ENCODE data around the gene CREBRF.
"Not testable (repeated sequence)": the region's sequence is repeated elsewhere in the genome, so short reads cannot be mapped to it uniquely, and the experiment has no call there.

Gene CREBRF

DNA sequence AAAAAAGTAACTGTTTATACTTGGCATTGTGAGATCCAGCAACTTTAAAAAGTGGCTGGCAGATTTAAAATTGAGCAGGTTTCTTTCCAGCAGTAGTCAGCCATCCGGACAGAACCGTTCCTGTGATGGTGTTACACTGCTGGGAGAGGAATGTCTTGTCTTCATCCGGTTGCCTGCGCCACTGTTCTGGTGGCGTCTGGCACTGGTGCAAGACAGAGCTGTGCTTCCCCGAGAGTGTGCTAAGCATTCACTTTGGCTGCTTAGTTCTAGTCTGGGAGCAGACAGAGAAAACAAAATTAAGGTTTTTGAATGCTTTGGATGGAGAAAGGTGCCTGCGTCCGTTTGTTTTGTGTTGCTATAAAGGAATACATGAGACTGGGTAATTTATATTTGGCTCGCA lies 35.5 kb upstream of the CREBRF start:
- Histone ChIP-seq H2AFZ (ENCODE audit: low read depth, low read length) (no peak overlapping the region), H3K9me3 (ENCODE audit: low read length) (no peaks in the 10 kb centered on the region), H3K36me3 (ENCODE audit: insufficient read depth, low read length) (peaks cover 19% of the 10 kb centered on the region), H3K27me3 (ENCODE audit: insufficient read depth, low read length) (no peaks in the 10 kb centered on the region), H3K4me3 (ENCODE audit: low read length) (no peak overlapping the region), H3K4me1 (ENCODE audit: insufficient read depth, low read length) (no peaks in the 10 kb centered on the region)

DNA sequence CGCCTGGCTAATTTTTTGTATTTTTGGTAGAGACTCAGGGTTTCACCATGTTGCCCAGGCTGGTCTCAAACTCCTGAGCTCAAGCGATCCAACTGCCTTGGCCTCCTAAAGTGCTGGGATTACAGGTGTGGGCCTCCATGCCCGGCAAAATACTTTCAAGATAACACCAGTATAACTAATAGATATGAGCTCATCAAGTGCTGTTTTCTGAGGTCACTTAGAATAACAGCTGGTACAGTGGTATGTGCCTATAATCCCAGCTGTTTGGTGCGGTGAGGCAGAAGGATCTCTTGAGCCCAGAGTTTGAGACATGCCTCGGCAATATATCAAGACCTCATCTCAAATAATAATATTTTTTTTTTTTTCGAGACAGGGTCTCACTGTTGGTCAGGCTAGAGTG lies 30.5 kb upstream of the CREBRF start:
- Histone ChIP-seq H3K4me3 (ENCODE audit: low read length) (no peak overlapping the region), H3K4me1 (ENCODE audit: insufficient read depth, low read length) (peaks cover 4% of the 10 kb centered on the region), H2AFZ (ENCODE audit: low read depth, low read length) (no peak overlapping the region), H3K9me3 (ENCODE audit: low read length) (no peaks in the 10 kb centered on the region), H3K36me3 (ENCODE audit: insufficient read depth, low read length) (peaks cover 14% of the 10 kb centered on the region), H3K27me3 (ENCODE audit: insufficient read depth, low read length) (no peaks in the 10 kb centered on the region)

DNA sequence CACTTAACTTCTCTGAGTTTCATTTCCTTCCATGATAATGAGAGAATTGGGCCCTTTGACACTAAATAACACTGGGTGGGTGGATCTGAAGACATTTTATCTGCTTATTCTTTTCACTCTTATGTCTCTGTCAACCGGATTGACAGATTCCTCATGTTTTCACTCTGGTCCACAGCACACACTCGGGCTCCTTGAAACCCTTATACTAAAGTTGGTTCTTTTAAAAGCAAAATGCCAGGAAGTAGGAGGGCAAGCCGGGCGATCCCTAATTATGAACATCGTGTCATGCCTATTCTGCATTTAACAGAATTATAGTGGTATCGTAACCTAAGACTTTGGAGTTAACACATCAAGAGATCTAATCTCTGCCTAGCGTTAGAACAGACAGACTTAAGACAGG lies 28.2 kb upstream of the CREBRF start:
- H3K27me3 ChIP-seq (ENCODE audit: insufficient read depth, low read length): no peaks in the 10 kb centered on the region
- peaks cover 5% of the 10 kb centered on the region for H3K36me3 ChIP-seq (ENCODE audit: insufficient read depth, low read length)
- no peaks in the 10 kb centered on the region for H3K9me3 ChIP-seq (ENCODE audit: low read length)
- peaks cover 4% of the 10 kb centered on the region for H3K4me1 ChIP-seq (ENCODE audit: insufficient read depth, low read length)
- H2AFZ ChIP-seq (ENCODE audit: low read depth, low read length): no peak overlapping the region
- no peak overlapping the region for H3K4me3 ChIP-seq (ENCODE audit: low read length)

DNA sequence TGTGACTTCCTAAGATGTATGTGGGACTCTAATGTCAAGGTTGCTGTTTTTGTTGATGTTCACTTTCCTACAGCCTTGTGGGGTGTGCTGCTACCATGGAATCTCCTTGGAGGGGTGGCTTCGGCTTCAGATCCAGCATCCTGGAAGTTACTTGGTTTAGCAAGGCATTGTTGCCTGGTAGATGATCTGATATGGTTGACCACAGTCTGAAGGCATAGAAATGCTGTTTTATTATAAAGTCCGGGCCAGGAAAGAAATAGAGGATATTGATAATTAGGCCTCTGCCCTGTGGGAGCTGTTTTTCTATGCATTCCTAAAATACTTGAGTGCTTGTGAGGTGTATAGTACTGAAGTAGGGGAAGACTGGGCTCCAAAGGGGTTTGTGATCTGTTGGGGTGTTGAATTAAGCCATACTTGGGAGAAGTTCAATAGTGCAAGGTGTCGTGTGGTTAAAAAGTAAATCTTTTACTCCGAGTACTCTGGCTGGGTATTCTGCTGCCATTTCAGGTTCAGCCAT lies 27.3 kb upstream of the CREBRF start:
- H2AFZ ChIP-seq (ENCODE audit: low read depth, low read length): no peak overlapping the region
- H3K4me1 ChIP-seq (ENCODE audit: insufficient read depth, low read length): peaks cover 4% of the 10 kb centered on the region
- no peak overlapping the region for H3K4me3 ChIP-seq (ENCODE audit: low read length)
- no peaks in the 10 kb centered on the region for H3K9me3 ChIP-seq (ENCODE audit: low read length)
- no peaks in the 10 kb centered on the region for H3K27me3 ChIP-seq (ENCODE audit: insufficient read depth, low read length)
- H3K36me3 ChIP-seq (ENCODE audit: insufficient read depth, low read length): peaks cover 6% of the 10 kb centered on the region

DNA sequence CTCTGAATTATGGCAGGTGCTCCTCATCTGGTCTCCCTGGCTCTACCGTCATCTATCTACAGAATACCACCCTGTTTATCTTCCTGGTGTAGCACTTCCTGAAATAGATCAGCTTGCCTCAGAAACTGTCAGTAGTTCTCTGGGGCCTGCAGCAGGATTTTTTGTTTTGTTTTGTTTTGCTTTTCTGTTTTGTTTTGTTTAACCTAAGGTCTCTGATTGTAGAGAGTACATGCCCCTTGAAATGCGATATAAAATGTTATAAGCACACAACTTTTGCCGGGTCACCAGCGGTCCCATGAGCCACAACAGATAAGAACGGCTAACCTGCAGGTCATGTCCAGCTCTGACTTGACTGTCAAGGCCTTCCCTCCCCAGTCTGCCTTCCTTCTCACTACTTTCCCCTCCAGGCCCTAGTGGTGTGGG lies 26.6 kb upstream of the CREBRF start:
- H3K36me3 ChIP-seq (ENCODE audit: insufficient read depth, low read length): peaks cover 10% of the 10 kb centered on the region
- H3K9me3 ChIP-seq (ENCODE audit: low read length): no peaks in the 10 kb centered on the region
- H3K4me1 ChIP-seq (ENCODE audit: insufficient read depth, low read length): peaks cover 4% of the 10 kb centered on the region
- no peak overlapping the region for H2AFZ ChIP-seq (ENCODE audit: low read depth, low read length)
- no peaks in the 10 kb centered on the region for H3K27me3 ChIP-seq (ENCODE audit: insufficient read depth, low read length)
- no peak overlapping the region for H3K4me3 ChIP-seq (ENCODE audit: low read length)

DNA sequence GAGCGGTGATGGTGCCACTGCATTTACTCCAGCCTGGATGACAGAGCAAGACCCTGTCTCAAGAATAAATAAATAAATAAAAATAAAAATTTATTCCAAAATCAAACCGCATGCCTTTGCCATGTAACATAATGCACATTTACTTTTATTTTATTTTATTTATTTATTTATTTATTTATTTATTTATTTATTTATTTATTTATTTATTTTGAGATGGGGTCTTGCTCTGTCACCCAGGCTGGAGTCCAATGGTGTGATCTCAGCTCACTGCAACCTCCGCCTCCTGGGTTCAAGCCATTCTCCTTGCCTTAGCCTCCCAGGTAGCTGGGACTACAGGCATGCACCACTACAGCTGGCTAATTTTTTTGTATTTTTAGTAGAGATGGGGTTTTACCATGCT lies 24.1 kb upstream of the CREBRF start:
- H3K36me3 ChIP-seq (ENCODE audit: insufficient read depth, low read length): peaks cover 22% of the 10 kb centered on the region
- not testable (repeated sequence) for H3K4me3 ChIP-seq (ENCODE audit: low read length); H3K4me1 ChIP-seq (ENCODE audit: insufficient read depth, low read length); H2AFZ ChIP-seq (ENCODE audit: low read depth, low read length); H3K27me3 ChIP-seq (ENCODE audit: insufficient read depth, low read length); H3K9me3 ChIP-seq (ENCODE audit: low read length)

DNA sequence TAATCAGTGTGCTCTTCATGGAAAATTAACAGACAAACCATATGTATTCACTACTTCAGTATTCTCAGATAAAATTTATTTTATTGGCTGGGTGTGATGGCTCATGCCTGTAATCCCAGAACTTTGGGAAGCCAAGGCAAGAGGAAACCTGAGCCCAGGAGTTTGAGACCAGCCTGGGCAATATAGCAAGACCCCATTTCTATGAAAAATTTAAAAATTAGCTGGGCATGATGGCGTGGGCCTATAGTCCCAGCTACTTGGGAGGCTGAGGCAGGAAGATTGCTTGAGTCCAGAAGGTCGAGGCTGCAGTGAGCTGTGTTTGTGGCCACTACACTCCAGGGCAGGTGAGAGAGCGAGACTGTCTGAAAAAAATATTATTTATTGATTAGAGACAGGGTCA lies 23.4 kb upstream of the CREBRF start:
- Histone ChIP-seq H3K9me3 (ENCODE audit: low read length) (no peaks in the 10 kb centered on the region), H3K4me1 (ENCODE audit: insufficient read depth, low read length) (peaks cover 4% of the 10 kb centered on the region), H3K4me3 (ENCODE audit: low read length) (no peak overlapping the region), H2AFZ (ENCODE audit: low read depth, low read length) (no peak overlapping the region), H3K36me3 (ENCODE audit: insufficient read depth, low read length) (peaks cover 23% of the 10 kb centered on the region), H3K27me3 (ENCODE audit: insufficient read depth, low read length) (no peaks in the 10 kb centered on the region)

DNA sequence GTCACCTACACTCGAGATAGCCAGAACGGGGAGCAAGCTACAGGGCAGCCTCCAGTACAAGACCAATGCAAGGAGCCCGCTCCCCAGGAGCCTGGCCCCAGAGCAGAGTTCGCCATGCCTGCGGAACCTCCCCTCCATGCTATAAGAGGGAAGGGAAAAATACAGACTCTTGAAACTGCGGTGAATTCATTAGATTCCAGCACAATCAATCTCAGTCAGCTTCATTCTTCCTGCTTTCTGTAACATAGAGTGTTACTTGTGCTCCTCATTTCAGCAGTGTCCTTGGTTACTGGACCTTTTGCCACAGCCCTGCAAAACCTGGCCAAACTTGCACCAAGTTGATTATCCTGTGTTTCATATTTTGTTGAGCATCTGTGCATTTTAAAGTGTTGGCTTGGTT lies 22.2 kb upstream of the CREBRF start:
- H3K4me3 ChIP-seq (ENCODE audit: low read length): no peak overlapping the region
- H3K9me3 ChIP-seq (ENCODE audit: low read length): no peaks in the 10 kb centered on the region
- H2AFZ ChIP-seq (ENCODE audit: low read depth, low read length): no peak overlapping the region
- no peaks in the 10 kb centered on the region for H3K27me3 ChIP-seq (ENCODE audit: insufficient read depth, low read length)
- H3K36me3 ChIP-seq (ENCODE audit: insufficient read depth, low read length): peaks cover 23% of the 10 kb centered on the region
- H3K4me1 ChIP-seq (ENCODE audit: insufficient read depth, low read length): peaks cover under 1% of the 10 kb centered on the region

DNA sequence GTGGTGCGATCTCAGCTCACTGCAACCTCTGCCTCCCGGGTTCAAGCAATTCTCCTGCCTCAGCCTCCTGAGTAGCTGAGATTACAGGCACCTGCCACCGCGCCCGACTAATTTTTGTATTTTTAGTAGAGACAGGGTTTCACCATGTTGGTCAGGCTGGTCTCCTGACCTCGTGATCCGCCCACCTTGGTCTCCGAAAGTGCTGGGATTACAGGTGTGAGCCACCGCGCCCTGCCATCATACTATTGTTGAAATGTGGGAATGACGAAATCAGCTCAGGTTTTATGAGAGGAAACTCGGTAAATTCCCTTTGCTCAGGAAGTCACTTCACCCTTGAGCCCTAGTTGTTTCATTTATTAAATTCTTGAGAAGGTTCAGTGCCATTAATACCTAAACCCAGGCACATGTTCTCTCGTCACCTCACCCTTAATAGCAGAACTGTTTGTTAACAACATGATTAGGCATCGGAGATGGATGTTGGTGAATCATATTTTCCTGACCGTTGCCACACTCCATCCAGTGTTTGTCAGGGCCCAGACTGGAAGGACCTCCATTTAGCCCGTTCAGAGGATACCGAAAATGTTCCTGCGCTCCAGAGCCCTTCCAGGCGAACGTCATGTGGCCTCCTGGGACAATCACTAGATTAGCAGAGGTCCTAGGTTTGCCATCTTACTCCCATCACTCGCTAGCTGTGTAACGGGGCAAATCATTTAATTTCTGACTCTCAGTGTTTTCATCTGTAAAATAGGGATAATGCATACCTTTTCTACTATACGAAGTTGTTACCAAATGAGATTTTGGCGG lies 20.0 kb upstream of the CREBRF start:
- Histone ChIP-seq H2AFZ (ENCODE audit: low read depth, low read length) (no peak overlapping the region), H3K36me3 (ENCODE audit: insufficient read depth, low read length) (peaks cover 23% of the 10 kb centered on the region), H3K9me3 (ENCODE audit: low read length) (no peaks in the 10 kb centered on the region), H3K27me3 (ENCODE audit: insufficient read depth, low read length) (no peaks in the 10 kb centered on the region), H3K4me3 (ENCODE audit: low read length) (no peak overlapping the region), H3K4me1 (ENCODE audit: insufficient read depth, low read length) (peaks cover 6% of the 10 kb centered on the region)

DNA sequence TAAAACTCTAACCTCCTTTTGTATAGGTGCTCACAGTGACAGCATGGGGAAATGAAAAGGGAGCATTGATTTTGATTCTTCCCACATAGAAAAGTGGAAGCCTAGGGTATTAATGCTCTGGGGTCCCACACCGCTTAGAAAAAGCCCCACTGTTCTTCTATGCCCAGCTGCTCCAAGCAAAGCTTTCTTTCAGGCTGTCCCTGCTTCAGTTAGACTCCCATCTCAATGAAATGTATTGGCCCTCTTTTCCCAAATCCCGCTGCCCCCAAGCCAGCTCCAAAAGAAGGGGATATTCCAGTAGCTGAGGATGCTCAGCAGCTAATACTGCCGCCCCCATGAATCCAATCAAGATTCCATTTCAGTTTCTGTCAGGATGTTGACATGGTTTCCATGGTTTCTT lies 17.0 kb upstream of the CREBRF start:
- Histone ChIP-seq H2AFZ (ENCODE audit: low read depth, low read length) (no peak overlapping the region), H3K4me3 (ENCODE audit: low read length) (no peak overlapping the region), H3K9me3 (ENCODE audit: low read length) (no peaks in the 10 kb centered on the region), H3K27me3 (ENCODE audit: insufficient read depth, low read length) (no peaks in the 10 kb centered on the region), H3K4me1 (ENCODE audit: insufficient read depth, low read length) (peaks cover 6% of the 10 kb centered on the region), H3K36me3 (ENCODE audit: insufficient read depth, low read length) (peaks cover 20% of the 10 kb centered on the region)

DNA sequence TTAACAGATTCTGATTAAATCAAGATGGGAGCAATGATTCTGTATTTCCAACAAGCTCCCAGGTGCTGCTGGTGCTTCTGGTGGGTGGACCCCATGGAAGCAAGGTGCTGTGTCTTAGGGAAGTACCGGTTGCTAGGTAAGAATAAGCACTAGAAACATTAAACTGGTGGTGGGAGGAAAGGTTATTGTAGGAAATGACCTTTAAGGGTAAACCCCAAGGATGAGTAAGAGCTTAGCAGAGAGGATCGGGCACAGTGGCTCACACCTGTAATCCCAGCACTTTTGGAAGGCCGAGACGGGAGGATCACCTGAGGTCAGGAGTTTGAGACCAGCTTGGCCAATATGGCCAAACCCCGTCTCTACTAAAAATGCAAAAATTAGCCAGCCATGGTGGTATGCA lies 16.2 kb upstream of the CREBRF start:
- peaks cover 6% of the 10 kb centered on the region for H3K4me1 ChIP-seq (ENCODE audit: insufficient read depth, low read length)
- H3K36me3 ChIP-seq (ENCODE audit: insufficient read depth, low read length): peaks cover 12% of the 10 kb centered on the region
- H3K27me3 ChIP-seq (ENCODE audit: insufficient read depth, low read length): no peaks in the 10 kb centered on the region
- no peaks in the 10 kb centered on the region for H3K9me3 ChIP-seq (ENCODE audit: low read length)
- H2AFZ ChIP-seq (ENCODE audit: low read depth, low read length): no peak overlapping the region
- H3K4me3 ChIP-seq (ENCODE audit: low read length): no peak overlapping the region

DNA sequence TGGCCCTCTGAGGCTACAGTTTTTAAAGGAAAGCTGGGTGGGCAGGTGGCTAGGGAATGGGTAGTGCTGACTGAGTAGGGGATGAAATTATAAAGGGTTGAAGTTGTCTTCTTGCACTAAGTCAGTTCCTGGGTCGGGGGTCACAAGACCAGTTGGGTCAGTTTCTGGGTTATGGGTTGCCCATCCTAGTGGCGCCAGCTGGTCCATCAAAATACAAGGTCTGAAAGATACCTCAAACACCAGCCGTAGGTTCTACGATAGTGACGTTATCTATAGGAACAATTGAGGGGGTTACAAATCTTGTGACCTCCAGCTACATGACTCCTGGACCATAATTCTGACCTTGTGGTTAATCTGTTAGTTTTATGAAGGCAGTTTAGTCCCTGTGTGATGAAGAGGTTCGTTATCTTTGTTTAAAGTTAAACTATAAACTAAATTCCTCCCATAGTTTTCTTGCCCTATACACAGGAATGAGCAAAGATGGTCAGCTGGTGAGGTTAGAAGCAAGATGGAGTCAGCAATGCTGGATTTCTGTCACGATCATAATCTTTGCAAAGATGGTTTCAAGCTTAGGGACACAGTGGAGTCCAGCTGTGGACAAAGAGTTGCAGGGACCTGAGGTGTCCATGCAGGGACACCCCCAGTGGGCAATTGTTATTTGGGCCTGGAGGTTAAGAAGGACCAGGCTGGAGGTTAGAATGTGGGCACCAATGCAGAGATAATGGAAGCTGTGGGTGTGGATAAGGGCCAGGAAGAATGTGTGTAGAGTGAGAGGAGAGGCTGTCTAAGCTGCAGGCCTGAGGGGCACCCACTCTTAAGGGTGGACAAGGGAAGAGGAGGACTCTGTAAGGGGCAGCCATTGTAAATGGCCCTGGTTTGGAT lies 14.0 kb upstream of the CREBRF start:
- Histone ChIP-seq H3K9me3 (ENCODE audit: low read length) (no peaks in the 10 kb centered on the region), H3K4me3 (ENCODE audit: low read length) (no peak overlapping the region), H2AFZ (ENCODE audit: low read depth, low read length) (no peak overlapping the region), H3K36me3 (ENCODE audit: insufficient read depth, low read length) (peaks cover under 1% of the 10 kb centered on the region), H3K27me3 (ENCODE audit: insufficient read depth, low read length) (no peaks in the 10 kb centered on the region), H3K4me1 (ENCODE audit: insufficient read depth, low read length) (peaks cover 6% of the 10 kb centered on the region)

DNA sequence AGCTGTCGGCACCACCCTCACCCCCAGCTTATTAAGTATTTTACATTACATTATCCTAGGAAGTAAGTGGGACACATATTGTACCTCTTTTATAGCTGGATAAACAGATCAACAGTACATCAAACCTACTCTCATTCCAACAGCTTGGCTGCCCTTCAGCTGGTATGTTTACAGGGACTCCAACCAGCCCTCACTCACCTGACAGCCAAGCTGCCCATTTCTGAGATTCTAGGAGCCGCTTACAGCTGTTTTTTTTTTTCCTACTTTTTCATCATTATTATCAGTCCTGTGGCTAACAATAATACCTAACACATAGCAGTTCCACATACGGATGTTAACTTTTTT lies 13.4 kb upstream of the CREBRF start:
- H3K9me3 ChIP-seq (ENCODE audit: low read length): no peaks in the 10 kb centered on the region
- no peaks in the 10 kb centered on the region for H3K36me3 ChIP-seq (ENCODE audit: insufficient read depth, low read length)
- peaks cover 6% of the 10 kb centered on the region for H3K4me1 ChIP-seq (ENCODE audit: insufficient read depth, low read length)
- no peak overlapping the region for H2AFZ ChIP-seq (ENCODE audit: low read depth, low read length)
- no peaks in the 10 kb centered on the region for H3K27me3 ChIP-seq (ENCODE audit: insufficient read depth, low read length)
- H3K4me3 ChIP-seq (ENCODE audit: low read length): no peak overlapping the region
